ENCODE results near the gene ABTB2.

Gene ABTB2

GRCh38 chr11:34235591-34236071 lies 122.2 kb downstream of the ABTB2 start:
- H3K4me3 ChIP-seq (replicated peaks; ENCODE audit: insufficient read depth, low read length) = no peak overlapping the region
- no peak for TF ChIP-seq REST (IDR thresholded peaks at IDR 0.05; ENCODE audit: insufficient replicate concordance, low read depth)
- no peaks in the 10 kb centered on the region for H3K27me3 ChIP-seq (ENCODE audit: insufficient read depth, poor library complexity, severe bottlenecking)
- DNase-seq (ENCODE audit: low read depth in 1 of 2, low spot score in 1 of 2) = no peak
- no peak overlapping the region for H3K27ac ChIP-seq (replicated peaks)

- DNase-seq (ENCODE audit: low read depth in 1 of 2, low spot score in 1 of 2) = no peak
- Histone ChIP-seq H3K4me3 (replicated peaks; ENCODE audit: insufficient read depth, low read length) (no peak overlapping the region), H3K27ac (replicated peaks) (no peak overlapping the region), H3K27me3 (ENCODE audit: insufficient read depth, poor library complexity, severe bottlenecking) (no peaks in the 10 kb centered on the region)
- TF ChIP-seq SPI1 (IDR thresholded peaks at IDR 0.05; ENCODE audit: borderline replicate concordance, low read depth) = no peak
- no peak for TF ChIP-seq GABPA (IDR thresholded peaks at IDR 0.05; ENCODE audit: low read depth)
- no peak for TF ChIP-seq REST (IDR thresholded peaks at IDR 0.05; ENCODE audit: insufficient replicate concordance, low read depth)
- no peak for TF ChIP-seq CTCF (IDR thresholded peaks at IDR 0.05; ENCODE audit: insufficient read depth, low read length)
- no peak for TF ChIP-seq POLR2AphosphoS5 (IDR thresholded peaks at IDR 0.05; ENCODE audit: low read depth)
Measured at GRCh38 chr11:34235189-34235588, 122.6 kb downstream of the ABTB2 start.

GRCh38 chr11:34234086-34234740 lies 123.6 kb downstream of the ABTB2 start:
- no peak for DNase-seq (ENCODE audit: low read depth in 1 of 2, low spot score in 1 of 2)
- no peak overlapping the region for H3K27ac ChIP-seq (replicated peaks)
- no peak overlapping the region for H3K4me3 ChIP-seq (replicated peaks; ENCODE audit: insufficient read depth, low read length)
- TF ChIP-seq REST (IDR thresholded peaks at IDR 0.05; ENCODE audit: insufficient replicate concordance, low read depth) (no peak), GABPA (IDR thresholded peaks at IDR 0.05; ENCODE audit: low read depth) (no peak), CTCF (IDR thresholded peaks at IDR 0.05; ENCODE audit: insufficient read depth, low read length) (no peak), POLR2AphosphoS5 (IDR thresholded peaks at IDR 0.05; ENCODE audit: low read depth) (no peak), SPI1 (IDR thresholded peaks at IDR 0.05; ENCODE audit: borderline replicate concordance, low read depth) (no peak)
- no peaks in the 10 kb centered on the region for H3K27me3 ChIP-seq (ENCODE audit: insufficient read depth, poor library complexity, severe bottlenecking)
